HFF-Myc (cell line): ENCODE results near the gene CBX2.
"Not testable (repeated sequence)": the region's sequence is repeated elsewhere in the genome, so short reads cannot be mapped to it uniquely, and the experiment has no call there.

Source experiments
- DNase-seq: peaks from one replicate; pipeline ENCODE4 v3.0.0-alpha.2; 2011; ENCODE audit warnings: low read depth; ENCODE audit errors: extremely low read depth
- H3K4me3 ChIP-seq: replicated peaks from 2 replicates; pipeline ENCODE4 v1.5.1; 2011; ENCODE audit warnings: low read depth, mild to moderate bottlenecking, control low read depth, low read length
- CTCF ChIP-seq: IDR thresholded peaks from 2 replicates; pipeline ENCODE4 v1.5.1; 2012; ENCODE audit warnings: mild to moderate bottlenecking, low read depth, low read length, control low read depth; ENCODE audit errors: missing control alignments

Gene CBX2

GRCh38 chr17:79771276-79771675, 6.7 kb upstream of the CBX2 start:
- DNase-seq = no peak
- no peak for TF ChIP-seq CTCF

GRCh38 chr17:79772726-79773125, 5.2 kb upstream of the CBX2 start:
- DNase-seq, H3K4me3 ChIP-seq: not testable (repeated sequence)

More at GRCh38 chr17:79771276-79771675, 6.7 kb upstream of the CBX2 start:
- no peak overlapping the region for H3K4me3 ChIP-seq

- DNase-seq = no peak
- no peak for TF ChIP-seq CTCF
- H3K4me3 ChIP-seq = no peak overlapping the region
These were observed 3.4 kb upstream of the CBX2 start for GRCh38 chr17:79774561-79774975.

GRCh38 chr17:79775632-79776031, 2.3 kb upstream of the CBX2 start:
- H3K4me3 ChIP-seq = no peak overlapping the region
- DNase-seq = no peak
- TF ChIP-seq CTCF = no peak

GRCh38 chr17:79776376-79777119, 1.4 kb upstream of the CBX2 start:
- no peak overlapping the region for H3K4me3 ChIP-seq
- DNase-seq = no peak
- TF ChIP-seq CTCF = no peak

GRCh38 chr17:79777120-79777893, 641 bp upstream of the CBX2 start:
- DNase-seq = no peak
- peak overlapping the region; percentile 41 for H3K4me3 ChIP-seq
- TF ChIP-seq CTCF = peak; percentile 26

- H3K4me3 ChIP-seq = peak overlapping the region; percentile 61
- no peak for TF ChIP-seq CTCF
- no peak for DNase-seq
These were observed 646 bp downstream of the CBX2 start for GRCh38 chr17:79778504-79779083.
